Measurements from ENCODE around the gene SPAG5. TPM values are rescaled to one million over a fixed set of nuclear protein-coding genes. Genes with fewer than 3 reads are reported as not detected.

SPAG5 gene
- total RNA-seq, 1 donor from 2014 or later = 141 TPM

DNA sequence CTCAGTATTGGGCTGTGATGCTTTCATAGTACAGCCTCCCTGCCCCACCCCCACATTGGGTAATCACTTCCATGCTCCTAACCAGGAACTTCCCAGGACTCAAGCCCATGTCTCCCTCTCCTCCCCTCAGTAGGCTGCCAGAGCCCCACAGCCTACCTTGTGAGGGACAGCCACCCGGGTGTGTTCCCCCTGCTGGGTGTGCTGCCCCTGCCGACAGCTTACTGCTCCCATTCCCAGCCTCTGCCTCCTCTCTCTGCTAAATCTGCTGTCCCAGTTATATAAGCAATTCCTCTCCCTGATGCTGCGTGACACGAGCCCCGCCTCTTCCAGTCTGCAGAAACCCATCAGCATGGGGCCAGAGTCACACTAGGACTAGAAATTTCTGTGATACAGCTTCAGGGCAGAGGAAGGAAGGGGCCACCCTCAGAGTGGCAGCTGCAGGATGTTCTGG, 15.1 kb upstream of the SPAG5 start, which contains the start of gene RSKR:
RSKR (minus strand) TSS at position 255 of the 451 bp plus-strand sequence; CDS start at position 231, 24 bp downstream.
- Histone ChIP-seq H3K27ac (no peak within 1 kb of the TSS), H3K36me3 (peaks cover 25% of the 10 kb centered on the region), H3K9me3 (ENCODE audit: low read depth) (no peaks in the 10 kb centered on the region), H3K27me3 (no peaks in the 10 kb centered on the region), H3K4me2 (no peak within 1 kb of the TSS), H3K79me2 (ENCODE audit: low read depth) (no peaks in the 10 kb centered on the region), H3K4me1 (no peaks in the 10 kb centered on the region), H4K20me1 (ENCODE audit: low read depth) (no peaks in the 10 kb centered on the region), H3K9ac (no peak within 1 kb of the TSS), H2AFZ (replicated peaks) (no peak within 1 kb of the TSS), H3F3A (ENCODE audit: low read depth) (peaks cover 13% of the 10 kb centered on the region), H3K4me3 (no peak within 1 kb of the TSS)
- no peaks in the 10 kb centered on the region for H3K9me3 Mint-ChIP-seq
- H3K4me1 Mint-ChIP-seq = peaks cover 5% of the 10 kb centered on the region
- DNase-seq (ENCODE audit: low spot score) = no peak
- peaks cover 24% of the 10 kb centered on the region for H3K36me3 Mint-ChIP-seq
- peak within 1 kb of the TSS; percentile 19 for H3K27ac Mint-ChIP-seq
- TF ChIP-seq CTCF (IDR thresholded peaks at IDR 0.05) (no peak), EZH2 (IDR thresholded peaks at IDR 0.05) (no peak), EZH2phosphoT487 (IDR thresholded peaks at IDR 0.05) (no peak)
- peaks cover 5% of the 10 kb centered on the region for H3K27me3 Mint-ChIP-seq (ENCODE audit: insufficient read depth, low read depth)
- H3K4me3 Mint-ChIP-seq = no peak within 1 kb of the TSS

- H3K27ac Mint-ChIP-seq = peak overlapping the region; percentile 19
- H3K27me3 Mint-ChIP-seq (ENCODE audit: insufficient read depth, low read depth) = peaks cover 5% of the 10 kb centered on the region
- no peak overlapping the region for H3K4me3 Mint-ChIP-seq
- peaks cover 5% of the 10 kb centered on the region for H3K4me1 Mint-ChIP-seq
- Histone ChIP-seq H3K4me1 (no peaks in the 10 kb centered on the region), H4K20me1 (ENCODE audit: low read depth) (no peaks in the 10 kb centered on the region), H3K36me3 (peaks cover 19% of the 10 kb centered on the region), H3K9ac (no peak overlapping the region), H3K4me3 (no peak overlapping the region), H2AFZ (replicated peaks) (no peak overlapping the region), H3K27me3 (no peaks in the 10 kb centered on the region), H3K79me2 (ENCODE audit: low read depth) (no peaks in the 10 kb centered on the region), H3F3A (ENCODE audit: low read depth) (peaks cover 16% of the 10 kb centered on the region), H3K9me3 (ENCODE audit: low read depth) (no peaks in the 10 kb centered on the region), H3K27ac (no peak overlapping the region), H3K4me2 (no peak overlapping the region)
- H3K36me3 Mint-ChIP-seq = peaks cover 24% of the 10 kb centered on the region
- no peak for TF ChIP-seq EZH2phosphoT487 (IDR thresholded peaks at IDR 0.05)
- TF ChIP-seq CTCF (IDR thresholded peaks at IDR 0.05) = peak; percentile 77
- H3K9me3 Mint-ChIP-seq = no peaks in the 10 kb centered on the region
- DNase-seq (ENCODE audit: low spot score) = peak; percentile 74
Observed at GRCh38 chr17:28612936-28613872, 14.4 kb upstream of the SPAG5 start.

DNA sequence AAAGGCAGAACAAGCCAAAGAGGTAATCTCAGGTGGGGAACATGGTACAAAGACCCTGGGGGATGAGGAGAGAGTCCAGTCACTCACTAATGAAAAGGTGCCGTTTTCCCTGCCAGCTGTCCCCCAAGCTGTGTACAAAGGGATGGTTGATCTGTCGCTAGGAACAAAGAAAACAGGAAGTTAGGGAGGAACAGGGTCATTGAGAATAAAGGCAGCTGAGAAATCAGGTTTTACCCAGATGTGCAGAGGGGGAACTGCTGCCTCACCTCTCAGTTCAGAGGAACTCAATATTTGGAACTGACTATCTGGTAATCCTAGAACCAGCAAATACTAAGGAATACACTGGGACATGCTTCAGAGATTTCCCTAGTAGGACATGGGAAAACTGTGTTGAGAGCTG, 13.7 kb upstream of the SPAG5 start:
- H3K4me1 ChIP-seq = no peaks in the 10 kb centered on the region
- no peak overlapping the region for H3K4me3 Mint-ChIP-seq
- peaks cover 16% of the 10 kb centered on the region for H3F3A ChIP-seq (ENCODE audit: low read depth)
- DNase-seq (ENCODE audit: low spot score) = no peak
- peaks cover 5% of the 10 kb centered on the region for H3K4me1 Mint-ChIP-seq
- no peaks in the 10 kb centered on the region for H3K79me2 ChIP-seq (ENCODE audit: low read depth)
- H3K4me2 ChIP-seq = no peak overlapping the region
- H4K20me1 ChIP-seq (ENCODE audit: low read depth) = no peaks in the 10 kb centered on the region
- no peaks in the 10 kb centered on the region for H3K9me3 ChIP-seq (ENCODE audit: low read depth)
- no peak overlapping the region for H3K9ac ChIP-seq
- peak overlapping the region; percentile 15 for H3K27ac Mint-ChIP-seq
- H3K36me3 Mint-ChIP-seq = peaks cover 24% of the 10 kb centered on the region
- H3K27ac ChIP-seq = no peak overlapping the region
- H3K27me3 ChIP-seq = no peaks in the 10 kb centered on the region
- H3K9me3 Mint-ChIP-seq = no peaks in the 10 kb centered on the region
- H3K36me3 ChIP-seq = peaks cover 14% of the 10 kb centered on the region
- H3K4me3 ChIP-seq = no peak overlapping the region
- H2AFZ ChIP-seq (replicated peaks) = no peak overlapping the region
- TF ChIP-seq CTCF (IDR thresholded peaks at IDR 0.05) = no peak
- TF ChIP-seq EZH2phosphoT487 (IDR thresholded peaks at IDR 0.05) = no peak
- TF ChIP-seq EZH2 (IDR thresholded peaks at IDR 0.05) = no peak
- peaks cover 5% of the 10 kb centered on the region for H3K27me3 Mint-ChIP-seq (ENCODE audit: insufficient read depth, low read depth)
